IPS-11a (cell line): Measurements from ENCODE around the gene ATP1A2.

Experiments
- H3K4me3 ChIP-seq: one replicate; pipeline ENCODE4 v1.5.1; 2013; ENCODE audit warnings: low read depth, low read length, control low read depth

ATP1A2 gene

GRCh38 chr1:160115545-160116282 is at the start of gene ATP1A2:
Gene ATP1A2 (plus strand): TSS chr1:160115759. CDS start chr1:160115862, 103 bp downstream.
- H3K4me3 ChIP-seq = no peak within 1 kb of the TSS

- no peak overlapping the region for H3K4me3 ChIP-seq
Observed at GRCh38 chr1:160066829-160067745, 48.5 kb upstream of the ATP1A2 start.

GRCh38 chr1:160068225-160068624 is 47.3 kb upstream of the ATP1A2 start:
- no peak overlapping the region for H3K4me3 ChIP-seq

GRCh38 chr1:160069460-160070231 is 45.9 kb upstream of the ATP1A2 start, which contains the start of gene KCNJ10:
Gene KCNJ10 (minus strand): TSS chr1:160070160. CDS start chr1:160042532, 27,628 bp downstream.
- H3K4me3 ChIP-seq = peak within 1 kb of the TSS; percentile 52

- H3K4me3 ChIP-seq = peak overlapping the region; percentile 45
Observed at GRCh38 chr1:160070243-160071163, 45.1 kb upstream of the ATP1A2 start.

GRCh38 chr1:160071289-160071688 is 44.3 kb upstream of the ATP1A2 start:
- no peak overlapping the region for H3K4me3 ChIP-seq

- H3K4me3 ChIP-seq = no peak overlapping the region
Observed at GRCh38 chr1:160074865-160075264, 40.7 kb upstream of the ATP1A2 start.

GRCh38 chr1:160075836-160076235 is 39.7 kb upstream of the ATP1A2 start:
- H3K4me3 ChIP-seq = no peak overlapping the region

- no peak overlapping the region for H3K4me3 ChIP-seq
Observed at GRCh38 chr1:160076295-160076694, 39.3 kb upstream of the ATP1A2 start.

GRCh38 chr1:160077486-160077885 is 38.1 kb upstream of the ATP1A2 start:
- H3K4me3 ChIP-seq = no peak overlapping the region

GRCh38 chr1:160078512-160079195 is 36.9 kb upstream of the ATP1A2 start:
- no peak overlapping the region for H3K4me3 ChIP-seq

- no peak overlapping the region for H3K4me3 ChIP-seq
Observed at GRCh38 chr1:160079448-160079847, 36.1 kb upstream of the ATP1A2 start.

- H3K4me3 ChIP-seq = no peak overlapping the region
Observed at GRCh38 chr1:160080381-160081100, 35.0 kb upstream of the ATP1A2 start.

GRCh38 chr1:160081261-160081936 is 34.2 kb upstream of the ATP1A2 start, which contains the start of gene KCNJ9:
Gene KCNJ9 (plus strand): TSS chr1:160081538. CDS start chr1:160084031, 2,493 bp downstream.
- no peak within 1 kb of the TSS for H3K4me3 ChIP-seq

- no peak overlapping the region for H3K4me3 ChIP-seq
Observed at GRCh38 chr1:160082487-160082886, 33.1 kb upstream of the ATP1A2 start.

- no peak overlapping the region for H3K4me3 ChIP-seq
Observed at GRCh38 chr1:160082926-160083325, 32.6 kb upstream of the ATP1A2 start.

GRCh38 chr1:160083968-160084770 is 31.4 kb upstream of the ATP1A2 start:
- peak overlapping the region; percentile 4 for H3K4me3 ChIP-seq
